Stomach (tissue), 9 donors: ENCODE data around the gene SRP14. TPM values are rescaled to one million over a fixed set of nuclear protein-coding genes. Genes with fewer than 3 reads are reported as not detected.

ENCODE experiments used
- DNase-seq, 2 donors: peaks; one replicate each; pipeline versions ENCODE4 v3.0.0 to v3.0.0-alpha.2; 2013 to 2019
- H3K27ac ChIP-seq, 5 donors: fragments of 200-600 bp in 4 of 5; sonication (generic) in 4 of 5; one replicate each; pipeline ENCODE4 v1.5.1; 2013 to 2019; ENCODE audit warnings: mild to moderate bottlenecking in 1 of 5, moderate library complexity in 1 of 5
- H3K27me3 ChIP-seq, 3 donors: fragments of 200-600 bp; sonication (generic); one replicate each; pipeline ENCODE4 v1.5.1; 2017 to 2019; ENCODE audit warnings: mixed run types in 1 of 3
- H3K36me3 ChIP-seq, 4 donors: fragments of 200-600 bp; sonication (generic); 1 replicate in 3 of 4; 2 replicates in 1 of 4; pipeline ENCODE4 v1.5.1; 2016 to 2019
- H3K4me1 ChIP-seq, 4 donors: fragments of 200-600 bp; sonication (generic); one replicate each; pipeline ENCODE4 v1.5.1; 2016 to 2019
- H3K4me3 ChIP-seq, 4 donors: fragments of 200-600 bp; sonication (generic) in 3 of 4; one replicate each; pipeline ENCODE4 v1.5.1; 2016 to 2019; ENCODE audit warnings: mild to moderate bottlenecking in 1 of 4
- H3K9me3 ChIP-seq, 4 donors: fragments of 200-600 bp; sonication (generic); one replicate each; pipeline ENCODE4 v1.5.1; 2016 to 2019
- CTCF ChIP-seq, 7 experiments: fragments of 450-650 bp in 4 of 7; fragments of 200-600 bp in 3 of 7; sonication (generic) in 3 of 7; IDR thresholded peaks; one replicate each; pipeline ENCODE4 v1.5.1; 2016 to 2019; ENCODE audit warnings: antibody characterized with exemption in 7 of 7, control low read depth in 2 of 7, mild to moderate bottlenecking in 1 of 7
- EP300 ChIP-seq: sonication (generic); formaldehyde crosslinking; IDR thresholded peaks from one replicate; pipeline ENCODE4 v1.6.1; 2017; ENCODE audit warnings: antibody characterized with exemption
- POLR2A ChIP-seq, 4 donors: fragments of 450-650 bp; IDR thresholded peaks; one replicate each; pipeline ENCODE4 v1.6.1; 2016; ENCODE audit warnings: antibody characterized with exemption in 4 of 4, control low read depth in 2 of 4, mild to moderate bottlenecking in 1 of 4, moderate library complexity in 1 of 4
- POLR2AphosphoS5 ChIP-seq, 3 donors: sonication (generic); formaldehyde crosslinking; IDR thresholded peaks; one replicate each; pipeline ENCODE4 v1.6.1; 2016; ENCODE audit warnings: antibody characterized with exemption in 3 of 3
- WGBS, 5 donors: extraction: QIAGEN DNeasy Blood & Tissue Kit in 3 of 5; methylation state at CpG; one replicate each; pipeline versions ENCODE4 v1.1.5 to v1.1.7; 2013 to 2018; 5-methylcytosine and 5-hydroxymethylcytosine counted together
- intact Hi-C: fragments of 100-400 bp; cut with DNase I; formaldehyde crosslinking; loops from one replicate; pipeline ENCODE4 v1.15.1; 2023; ENCODE audit warnings: low total_unique reads
- polyA plus RNA-seq, 3 donors: library from polyadenylated mRNA; stranded (reverse); fragments of 200-250 nt; gene quantifications; one replicate each; pipeline ENCODE4 v1.2.3, GENCODE V29; 2013
- total RNA-seq, 5 donors: library from RNA; depleted of rRNA; stranded (reverse); fragments of >200 nt; gene quantifications; one replicate each; pipeline versions ENCODE4 v1.1.0 to v1.2.3, GENCODE V29; 2014 to 2016
- donor health status: healthy with polysubstance abuse.
- donor health status: Bipolar disorder and iron deficiency.
- donor health status: healthy.

The SRP14 gene
- total and polyA plus RNA-seq, 8 donors = 72.4 to 411 (median 284) TPM

GRCh38 chr15:40087068-40087810 lies 48.3 kb upstream of the SRP14 start:
- H3K36me3 ChIP-seq = peaks cover 5 to 22% (median 16%) of the 10 kb centered on the region in 4 donors
- peaks cover 29 to 84% (median 57%) of the 10 kb centered on the region in 4 donors for H3K4me1 ChIP-seq
- H3K4me3 ChIP-seq = no peak overlapping the region
- intact Hi-C loops = no loop called here
- no peaks in the 10 kb centered on the region for H3K9me3 ChIP-seq
- H3K27me3 ChIP-seq = no peaks in the 10 kb centered on the region
- no peak for DNase-seq
- WGBS, 5 donors = 75 to 81% (median 78%) methylated on average over 14 of the region's 14 CpGs
- TF ChIP-seq EP300 (no peak), POLR2A (IDR thresholded peaks at IDR 0.05) (no peak), CTCF (IDR thresholded peaks at IDR 0.05) (no peak), POLR2AphosphoS5 (IDR thresholded peaks at IDR 0.05) (no peak)
- no peak overlapping the region for H3K27ac ChIP-seq

GRCh38 chr15:40085266-40085665 lies 46.3 kb upstream of the SRP14 start:
- H3K9me3 ChIP-seq = no peaks in the 10 kb centered on the region
- no peak for TF ChIP-seq CTCF (IDR thresholded peaks at IDR 0.05)
- no peak for TF ChIP-seq POLR2AphosphoS5 (IDR thresholded peaks at IDR 0.05)
- no peak for TF ChIP-seq POLR2A (IDR thresholded peaks at IDR 0.05)
- TF ChIP-seq EP300 = no peak
- H3K27me3 ChIP-seq = no peaks in the 10 kb centered on the region
- no peak overlapping the region for H3K27ac ChIP-seq
- 36 to 54% (median 46%) methylated on average over 10 of the region's 10 CpGs for WGBS, 5 donors
- H3K4me3 ChIP-seq = no peak overlapping the region
- peaks cover 39 to 86% (median 61%) of the 10 kb centered on the region in 4 donors for H3K4me1 ChIP-seq
- intact Hi-C loops = no loop called here
- peaks cover 0 to 9% (median 4%) of the 10 kb centered on the region in 4 donors for H3K36me3 ChIP-seq
- DNase-seq = no peak

- no peaks in the 10 kb centered on the region for H3K27me3 ChIP-seq
- no peak for TF ChIP-seq EP300
- no peak for TF ChIP-seq CTCF (IDR thresholded peaks at IDR 0.05)
- no peak for TF ChIP-seq POLR2A (IDR thresholded peaks at IDR 0.05)
- no peak for TF ChIP-seq POLR2AphosphoS5 (IDR thresholded peaks at IDR 0.05)
- DNase-seq = peak in 1 of 2 donors; percentile 54
- WGBS, 5 donors = 79 to 91% (median 89%) methylated on average over 9 of the region's 9 CpGs
- intact Hi-C loops = no loop called here
- H3K36me3 ChIP-seq = peaks cover 0 to 3% (median 1%) of the 10 kb centered on the region in 4 donors
- peaks cover 39 to 82% (median 62%) of the 10 kb centered on the region in 4 donors for H3K4me1 ChIP-seq
- H3K27ac ChIP-seq = no peak overlapping the region
- H3K4me3 ChIP-seq = no peak overlapping the region
- H3K9me3 ChIP-seq = no peaks in the 10 kb centered on the region
Observed at GRCh38 chr15:40084650-40085049, 45.7 kb upstream of the SRP14 start.

GRCh38 chr15:40082195-40082883 lies 43.4 kb upstream of the SRP14 start:
- TF ChIP-seq EP300 (no peak), POLR2AphosphoS5 (IDR thresholded peaks at IDR 0.05) (no peak), POLR2A (IDR thresholded peaks at IDR 0.05) (no peak), CTCF (IDR thresholded peaks at IDR 0.05) (no peak)
- Histone ChIP-seq H3K9me3 (no peaks in the 10 kb centered on the region), H3K36me3 (no peaks in the 10 kb centered on the region), H3K4me3 (peak overlapping the region; percentile 26 to 33 (median 32)), H3K27ac (peak overlapping the region; percentile 66 to 83 (median 76)), H3K4me1 (peaks cover 22 to 59% (median 42%) of the 10 kb centered on the region in 4 donors), H3K27me3 (no peaks in the 10 kb centered on the region)
- DNase-seq = peak in 1 of 2 donors; percentile 65
- intact Hi-C loops = no loop called here
- WGBS, 5 donors = 43 to 55% (median 46%) methylated on average over 12 of the region's 12 CpGs
